WTC11 (cell line): ENCODE measurements around the gene RMC1. TPM values are rescaled to one million over a fixed set of nuclear protein-coding genes. Genes with fewer than 3 reads are reported as not detected.

ENCODE experiments used
- ATAC-seq: fragments of 200-7000 bp; cut with Tn5 transposase; 2 replicates; pipeline ENCODE4 v1.10.0; 2021; ENCODE audit warnings: mild to moderate bottlenecking, moderate library complexity
- CTCF ChIA-PET: fragments of 300-600 bp; sonication (Branson Sonifier 250); formaldehyde crosslinking; loops from one replicate; lab custom pipeline; 2021; ENCODE audit warnings: antibody characterized with exemption; lab: Charles Lee
- POLR2A ChIA-PET: fragments of 350-600 bp; sonication (Branson Sonifier 250); formaldehyde crosslinking; loops from one replicate; lab custom pipeline; 2021; ENCODE audit warnings: antibody characterized with exemption; lab: Charles Lee
- DNase-seq: peaks from one replicate; pipeline ENCODE4 v3.0.0; 2021; ENCODE audit warnings: low spot score
- H3K27ac Mint-ChIP-seq: 2 replicates; pipeline ENCODE4 v1.8.0; 2021; ENCODE audit warnings: mixed read lengths
- H3K27me3 Mint-ChIP-seq: 2 replicates; pipeline ENCODE4 v1.8.0; 2021; ENCODE audit warnings: low read depth, mild to moderate bottlenecking, moderate library complexity, mixed read lengths
- H3K36me3 Mint-ChIP-seq: 2 replicates; pipeline ENCODE4 v1.8.0; 2021; ENCODE audit warnings: mixed read lengths
- H3K4me1 Mint-ChIP-seq: 2 replicates; pipeline ENCODE4 v1.8.0; 2022; ENCODE audit warnings: mixed read lengths
- H3K4me3 Mint-ChIP-seq: 2 replicates; pipeline ENCODE4 v1.8.0; 2021; ENCODE audit warnings: mild to moderate bottlenecking, moderate library complexity, mixed read lengths
- H3K9me3 Mint-ChIP-seq: 2 replicates; pipeline ENCODE4 v1.8.0; 2021; ENCODE audit warnings: mixed read lengths
- ATF1 ChIP-seq: sonication (generic); formaldehyde crosslinking; IDR thresholded peaks from 2 replicates; pipeline ENCODE4 v1.8.1; 2023; ENCODE audit warnings: mild to moderate bottlenecking, moderate library complexity, missing genetic modification reagents
- ATF3 ChIP-seq: sonication (generic); formaldehyde crosslinking; conservative IDR thresholded peaks from 2 replicates; pipeline ENCODE4 v1.8.1; 2022; ENCODE audit warnings: mild to moderate bottlenecking, missing genetic modification reagents
- CBFB ChIP-seq: sonication (generic); formaldehyde crosslinking; IDR thresholded peaks from 2 replicates; pipeline ENCODE4 v1.8.1; 2022; ENCODE audit warnings: mild to moderate bottlenecking, low read depth, missing genetic modification reagents
- CDX4 ChIP-seq: fragments of 250-450 bp; sonication (Bioruptor Pico); IDR thresholded peaks from 2 replicates; pipeline ENCODE4 v1.9.0; 2021; ENCODE audit warnings: moderate library complexity, mild to moderate bottlenecking, inconsistent platforms, borderline replicate concordance
- E2F1 ChIP-seq: sonication (generic); formaldehyde crosslinking; IDR thresholded peaks from 2 replicates; pipeline ENCODE4 v1.8.0; 2022; ENCODE audit warnings: mild to moderate bottlenecking, missing genetic modification reagents
- EMX1 ChIP-seq: fragments of 250-450 bp; sonication (Bioruptor Pico); IDR thresholded peaks from 2 replicates; pipeline ENCODE4 v1.8.0; 2021; ENCODE audit warnings: mild to moderate bottlenecking
- FOXP1 ChIP-seq: sonication (generic); formaldehyde crosslinking; IDR thresholded peaks from 2 replicates; pipeline ENCODE4 v1.8.0; 2022; ENCODE audit warnings: missing genetic modification reagents, mild to moderate bottlenecking, moderate library complexity, borderline replicate concordance
- JUN ChIP-seq: sonication (generic); formaldehyde crosslinking; IDR thresholded peaks from 2 replicates; pipeline ENCODE4 v1.8.0; 2023; ENCODE audit warnings: mild to moderate bottlenecking, missing genetic modification reagents
- NFE2L1 ChIP-seq: sonication (generic); formaldehyde crosslinking; IDR thresholded peaks from 2 replicates; pipeline ENCODE4 v1.8.1; 2023; ENCODE audit warnings: missing genetic modification reagents
- OVOL2 ChIP-seq: fragments of 250-450 bp; sonication (Bioruptor Pico); IDR thresholded peaks from 2 replicates; pipeline ENCODE4 v1.9.0; 2021; ENCODE audit warnings: mild to moderate bottlenecking, borderline replicate concordance
- RORB ChIP-seq: fragments of 250-450 bp; sonication (Bioruptor Pico); IDR thresholded peaks from 2 replicates; pipeline ENCODE4 v1.9.0; 2021; ENCODE audit warnings: mild to moderate bottlenecking
- SMAD3 ChIP-seq: sonication (generic); formaldehyde crosslinking; IDR thresholded peaks from 2 replicates; pipeline ENCODE4 v1.8.0; 2022; ENCODE audit warnings: missing genetic modification reagents, mild to moderate bottlenecking, borderline replicate concordance
- USF1 ChIP-seq: sonication (generic); formaldehyde crosslinking; IDR thresholded peaks from 2 replicates; pipeline ENCODE4 v1.8.0; 2022; ENCODE audit warnings: mild to moderate bottlenecking, missing genetic modification reagents
- ZNF232 ChIP-seq: sonication (generic); formaldehyde crosslinking; IDR thresholded peaks from 2 replicates; pipeline ENCODE4 v1.8.0; 2022; ENCODE audit warnings: mild to moderate bottlenecking, missing genetic modification reagents
- ZNF423 ChIP-seq: fragments of 250-450 bp; sonication (Bioruptor Pico); IDR thresholded peaks from 2 replicates; pipeline ENCODE4 v2.1.2; 2022; ENCODE audit warnings: mild to moderate bottlenecking, moderate library complexity
- total RNA-seq: library from RNA; stranded (reverse); gene quantifications from 3 replicates; pipeline ENCODE4 v1.2.3, GENCODE V29; 2021
- TF ChIP-seq, protein P1 (sequence below): sonication (generic); formaldehyde crosslinking; IDR thresholded peaks from 2 replicates; pipeline ENCODE4 v1.8.1; 2023; ENCODE audit warnings: mild to moderate bottlenecking, missing genetic modification reagents, moderate library complexity
- TF ChIP-seq, protein P2 (sequence below): fragments of 200-600 bp; IDR thresholded peaks from 2 replicates; pipeline ENCODE4 v1.8.0; 2022; ENCODE audit warnings: antibody characterized with exemption
- TF ChIP-seq, protein P3 (sequence below): sonication (generic); formaldehyde crosslinking; IDR thresholded peaks from 2 replicates; pipeline ENCODE4 v1.8.1; 2023; ENCODE audit warnings: mild to moderate bottlenecking, moderate library complexity, missing genetic modification reagents
- TF ChIP-seq, protein P4 (sequence below): sonication (generic); formaldehyde crosslinking; conservative IDR thresholded peaks from 2 replicates; pipeline ENCODE4 v1.8.1; 2023; ENCODE audit warnings: mild to moderate bottlenecking, low read depth, missing genetic modification reagents, moderate library complexity
- TF ChIP-seq, protein P5 (sequence below): sonication (generic); formaldehyde crosslinking; IDR thresholded peaks from 2 replicates; pipeline ENCODE4 v1.8.0; 2022; ENCODE audit warnings: missing genetic modification reagents

Gene RMC1
- total RNA-seq, 1 experiment from 2014 or later, result 15.6 TPM

GRCh38 chr18:23458830-23459529 lies 44.3 kb upstream of the RMC1 start:
- H3K36me3 Mint-ChIP-seq, result peaks cover 12% of the 10 kb centered on the region
- H3K4me3 Mint-ChIP-seq, result no peak overlapping the region
- H3K4me1 Mint-ChIP-seq, result peaks cover 7% of the 10 kb centered on the region
- no peak overlapping the region for H3K27ac Mint-ChIP-seq
- no peak for ATAC-seq
- no peaks in the 10 kb centered on the region for H3K27me3 Mint-ChIP-seq
- ChIA-PET POLR2A (no interaction called here), CTCF (no interaction called here)
- no peaks in the 10 kb centered on the region for H3K9me3 Mint-ChIP-seq
- DNase-seq, result no peak
- TF ChIP-seq, protein P1, sequence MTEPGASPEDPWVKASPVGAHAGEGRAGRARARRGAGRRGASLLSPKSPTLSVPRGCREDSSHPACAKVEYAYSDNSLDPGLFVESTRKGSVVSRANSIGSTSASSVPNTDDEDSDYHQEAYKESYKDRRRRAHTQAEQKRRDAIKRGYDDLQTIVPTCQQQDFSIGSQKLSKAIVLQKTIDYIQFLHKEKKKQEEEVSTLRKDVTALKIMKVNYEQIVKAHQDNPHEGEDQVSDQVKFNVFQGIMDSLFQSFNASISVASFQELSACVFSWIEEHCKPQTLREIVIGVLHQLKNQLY (CRISPR knock-in tag), result no peak
- TF ChIP-seq ATF3 (no peak), SMAD3 (CRISPR knock-in tag) (no peak), NFE2L1 (CRISPR knock-in tag) (no peak), ZNF232 (no peak), CBFB (CRISPR knock-in tag) (no peak), EMX1 (CRISPR knock-in tag) (no peak), CDX4 (CRISPR knock-in tag) (no peak), RORB (CRISPR knock-in tag) (no peak), E2F1 (CRISPR knock-in tag) (no peak), OVOL2 (CRISPR knock-in tag) (no peak), JUN (CRISPR knock-in tag) (no peak), ZNF423 (CRISPR knock-in tag) (no peak)
- TF ChIP-seq, protein P2, sequence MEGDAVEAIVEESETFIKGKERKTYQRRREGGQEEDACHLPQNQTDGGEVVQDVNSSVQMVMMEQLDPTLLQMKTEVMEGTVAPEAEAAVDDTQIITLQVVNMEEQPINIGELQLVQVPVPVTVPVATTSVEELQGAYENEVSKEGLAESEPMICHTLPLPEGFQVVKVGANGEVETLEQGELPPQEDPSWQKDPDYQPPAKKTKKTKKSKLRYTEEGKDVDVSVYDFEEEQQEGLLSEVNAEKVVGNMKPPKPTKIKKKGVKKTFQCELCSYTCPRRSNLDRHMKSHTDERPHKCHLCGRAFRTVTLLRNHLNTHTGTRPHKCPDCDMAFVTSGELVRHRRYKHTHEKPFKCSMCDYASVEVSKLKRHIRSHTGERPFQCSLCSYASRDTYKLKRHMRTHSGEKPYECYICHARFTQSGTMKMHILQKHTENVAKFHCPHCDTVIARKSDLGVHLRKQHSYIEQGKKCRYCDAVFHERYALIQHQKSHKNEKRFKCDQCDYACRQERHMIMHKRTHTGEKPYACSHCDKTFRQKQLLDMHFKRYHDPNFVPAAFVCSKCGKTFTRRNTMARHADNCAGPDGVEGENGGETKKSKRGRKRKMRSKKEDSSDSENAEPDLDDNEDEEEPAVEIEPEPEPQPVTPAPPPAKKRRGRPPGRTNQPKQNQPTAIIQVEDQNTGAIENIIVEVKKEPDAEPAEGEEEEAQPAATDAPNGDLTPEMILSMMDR, result no peak
- TF ChIP-seq, protein P3, sequence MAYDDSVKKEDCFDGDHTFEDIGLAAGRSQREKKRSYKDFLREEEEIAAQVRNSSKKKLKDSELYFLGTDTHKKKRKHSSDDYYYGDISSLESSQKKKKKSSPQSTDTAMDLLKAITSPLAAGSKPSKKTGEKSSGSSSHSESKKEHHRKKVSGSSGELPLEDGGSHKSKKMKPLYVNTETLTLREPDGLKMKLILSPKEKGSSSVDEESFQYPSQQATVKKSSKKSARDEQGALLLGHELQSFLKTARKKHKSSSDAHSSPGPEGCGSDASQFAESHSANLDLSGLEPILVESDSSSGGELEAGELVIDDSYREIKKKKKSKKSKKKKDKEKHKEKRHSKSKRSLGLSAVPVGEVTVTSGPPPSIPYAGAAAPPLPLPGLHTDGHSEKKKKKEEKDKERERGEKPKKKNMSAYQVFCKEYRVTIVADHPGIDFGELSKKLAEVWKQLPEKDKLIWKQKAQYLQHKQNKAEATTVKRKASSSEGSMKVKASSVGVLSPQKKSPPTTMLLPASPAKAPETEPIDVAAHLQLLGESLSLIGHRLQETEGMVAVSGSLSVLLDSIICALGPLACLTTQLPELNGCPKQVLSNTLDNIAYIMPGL (CRISPR knock-in tag), result no peak
- TF ChIP-seq, protein P4, sequence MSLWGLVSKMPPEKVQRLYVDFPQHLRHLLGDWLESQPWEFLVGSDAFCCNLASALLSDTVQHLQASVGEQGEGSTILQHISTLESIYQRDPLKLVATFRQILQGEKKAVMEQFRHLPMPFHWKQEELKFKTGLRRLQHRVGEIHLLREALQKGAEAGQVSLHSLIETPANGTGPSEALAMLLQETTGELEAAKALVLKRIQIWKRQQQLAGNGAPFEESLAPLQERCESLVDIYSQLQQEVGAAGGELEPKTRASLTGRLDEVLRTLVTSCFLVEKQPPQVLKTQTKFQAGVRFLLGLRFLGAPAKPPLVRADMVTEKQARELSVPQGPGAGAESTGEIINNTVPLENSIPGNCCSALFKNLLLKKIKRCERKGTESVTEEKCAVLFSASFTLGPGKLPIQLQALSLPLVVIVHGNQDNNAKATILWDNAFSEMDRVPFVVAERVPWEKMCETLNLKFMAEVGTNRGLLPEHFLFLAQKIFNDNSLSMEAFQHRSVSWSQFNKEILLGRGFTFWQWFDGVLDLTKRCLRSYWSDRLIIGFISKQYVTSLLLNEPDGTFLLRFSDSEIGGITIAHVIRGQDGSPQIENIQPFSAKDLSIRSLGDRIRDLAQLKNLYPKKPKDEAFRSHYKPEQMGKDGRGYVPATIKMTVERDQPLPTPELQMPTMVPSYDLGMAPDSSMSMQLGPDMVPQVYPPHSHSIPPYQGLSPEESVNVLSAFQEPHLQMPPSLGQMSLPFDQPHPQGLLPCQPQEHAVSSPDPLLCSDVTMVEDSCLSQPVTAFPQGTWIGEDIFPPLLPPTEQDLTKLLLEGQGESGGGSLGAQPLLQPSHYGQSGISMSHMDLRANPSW, result no peak
- TF ChIP-seq, all 79 proteins: peak for 0

- POLR2A ChIA-PET, result no interaction called here
- Mint-ChIP-seq H3K9me3 (no peaks in the 10 kb centered on the region), H3K36me3 (peaks cover 17% of the 10 kb centered on the region), H3K27me3 (no peaks in the 10 kb centered on the region), H3K27ac (no peak overlapping the region), H3K4me3 (no peak overlapping the region), H3K4me1 (peaks cover 2% of the 10 kb centered on the region; the same call in 1 of the 2 replicates)
- DNase-seq, result no peak
- CTCF ChIA-PET, result no interaction called here
- ATAC-seq, result no peak
- no peak for TF ChIP-seq FOXP1 (CRISPR knock-in tag)
- TF ChIP-seq, protein P5, sequence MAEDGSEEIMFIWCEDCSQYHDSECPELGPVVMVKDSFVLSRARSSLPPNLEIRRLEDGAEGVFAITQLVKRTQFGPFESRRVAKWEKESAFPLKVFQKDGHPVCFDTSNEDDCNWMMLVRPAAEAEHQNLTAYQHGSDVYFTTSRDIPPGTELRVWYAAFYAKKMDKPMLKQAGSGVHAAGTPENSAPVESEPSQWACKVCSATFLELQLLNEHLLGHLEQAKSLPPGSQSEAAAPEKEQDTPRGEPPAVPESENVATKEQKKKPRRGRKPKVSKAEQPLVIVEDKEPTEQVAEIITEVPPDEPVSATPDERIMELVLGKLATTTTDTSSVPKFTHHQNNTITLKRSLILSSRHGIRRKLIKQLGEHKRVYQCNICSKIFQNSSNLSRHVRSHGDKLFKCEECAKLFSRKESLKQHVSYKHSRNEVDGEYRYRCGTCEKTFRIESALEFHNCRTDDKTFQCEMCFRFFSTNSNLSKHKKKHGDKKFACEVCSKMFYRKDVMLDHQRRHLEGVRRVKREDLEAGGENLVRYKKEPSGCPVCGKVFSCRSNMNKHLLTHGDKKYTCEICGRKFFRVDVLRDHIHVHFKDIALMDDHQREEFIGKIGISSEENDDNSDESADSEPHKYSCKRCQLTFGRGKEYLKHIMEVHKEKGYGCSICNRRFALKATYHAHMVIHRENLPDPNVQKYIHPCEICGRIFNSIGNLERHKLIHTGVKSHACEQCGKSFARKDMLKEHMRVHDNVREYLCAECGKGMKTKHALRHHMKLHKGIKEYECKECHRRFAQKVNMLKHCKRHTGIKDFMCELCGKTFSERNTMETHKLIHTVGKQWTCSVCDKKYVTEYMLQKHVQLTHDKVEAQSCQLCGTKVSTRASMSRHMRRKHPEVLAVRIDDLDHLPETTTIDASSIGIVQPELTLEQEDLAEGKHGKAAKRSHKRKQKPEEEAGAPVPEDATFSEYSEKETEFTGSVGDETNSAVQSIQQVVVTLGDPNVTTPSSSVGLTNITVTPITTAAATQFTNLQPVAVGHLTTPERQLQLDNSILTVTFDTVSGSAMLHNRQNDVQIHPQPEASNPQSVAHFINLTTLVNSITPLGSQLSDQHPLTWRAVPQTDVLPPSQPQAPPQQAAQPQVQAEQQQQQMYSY, result no peak
- no peak for TF ChIP-seq EMX1 (CRISPR knock-in tag)
- no peak for TF ChIP-seq USF1 (CRISPR knock-in tag)
- TF ChIP-seq ATF1 (CRISPR knock-in tag), result no peak
Observed at GRCh38 chr18:23459530-23459921, 43.8 kb upstream of the RMC1 start.
